H1 (cell line): Measurements from ENCODE around the gene MRPS14. TPM values are rescaled to one million over a fixed set of nuclear protein-coding genes. Genes with fewer than 3 reads are reported as not detected.
A peak's percentile ranks its signal among the peaks of the same experiment; 100 is the strongest.

Experiments
- BACH1 ChIP-seq: IDR thresholded peaks from 2 replicates; pipeline ENCODE4 v1.6.1; 2012; ENCODE audit warnings: low read length, improper control_type of control experiment
- CBX5 ChIP-seq: fragments of 300-800, 300-1000 bp; sonication (generic); IDR thresholded peaks from 2 replicates; pipeline ENCODE4 v1.7.1; 2016; ENCODE audit warnings: antibody characterized with exemption, low read length, low read depth
- CHD7 ChIP-seq: fragments of 300-600 bp; sonication (generic); IDR thresholded peaks from 2 replicates; pipeline ENCODE4 v1.7.1; 2012; ENCODE audit warnings: low read length, moderate library complexity, mild to moderate bottlenecking, inconsistent platforms; ENCODE audit not compliant: insufficient replicate concordance
- PHF8 ChIP-seq: fragments of 200-600 bp; sonication (generic); conservative IDR thresholded peaks from 2 replicates; pipeline ENCODE4 v1.7.1; 2012; ENCODE audit warnings: low read depth, mild to moderate bottlenecking, inconsistent platforms, low read length, moderate library complexity
- POU5F1 ChIP-seq: IDR thresholded peaks from 2 replicates; pipeline ENCODE4 v1.6.1; 2011; ENCODE audit warnings: low read depth, mild to moderate bottlenecking, low read length, moderate library complexity
- SAP30 ChIP-seq: fragments of 300-600 bp; sonication (generic); IDR thresholded peaks from 2 replicates; pipeline ENCODE4 v1.7.1; 2012; ENCODE audit warnings: low read length, moderate library complexity, mild to moderate bottlenecking, inconsistent platforms; ENCODE audit not compliant: insufficient read depth, insufficient replicate concordance
- SIN3A ChIP-seq, 2 experiments: IDR thresholded peaks in 1 of 2; conservative IDR thresholded peaks in 1 of 2; 2 replicates each; pipeline ENCODE4 v1.6.1; 2011 to 2012; ENCODE audit warnings: low read length in 2 of 2, improper control_type of control experiment in 1 of 2, low read depth in 1 of 2, mild to moderate bottlenecking in 1 of 2
- TAF7 ChIP-seq: optimal IDR thresholded peaks from 2 replicates; pipeline ENCODE3; 2011; ENCODE audit warnings: low read depth, mild to moderate bottlenecking, inconsistent platforms, low read length, moderate library complexity, borderline replicate concordance
- ZNF274 ChIP-seq: IDR thresholded peaks from 2 replicates; pipeline ENCODE4 v1.7.0; 2012; ENCODE audit warnings: low read length, borderline replicate concordance; ENCODE audit errors: extremely low read depth
- polyA plus RNA-seq, 7 experiments: library from polyadenylated mRNA; depleted of rRNA in 3 of 7; stranded (reverse) in 5 of 7; unstranded in 2 of 7; fragments of >200 nt in 5 of 7; fragments of 200-250 nt in 2 of 7; gene quantifications; 1 replicate in 5 of 7; 2 replicates in 1 of 7; 4 replicates in 1 of 7; pipeline versions ENCODE4 v1.2.1 to v1.2.3, GENCODE V29; 2011 to 2013; ENCODE audit warnings: missing spikeins in 2 of 7, mixed read lengths in 2 of 7
- total RNA-seq: library from RNA; stranded (reverse); fragmentation: NEBNext Ultra II Directional; extraction: Animal tissue kit (Norgen Biotek cat#: 25700); gene quantifications from 2 replicates; pipeline ENCODE4 v1.2.1, GENCODE V29; 2021

Gene MRPS14
- total and polyA plus RNA-seq, 2 of the 8 experiments (the other 6 are each of a cell fraction or from before 2014, with no cell fraction given) = 27.5 to 38.7 TPM

DNA sequence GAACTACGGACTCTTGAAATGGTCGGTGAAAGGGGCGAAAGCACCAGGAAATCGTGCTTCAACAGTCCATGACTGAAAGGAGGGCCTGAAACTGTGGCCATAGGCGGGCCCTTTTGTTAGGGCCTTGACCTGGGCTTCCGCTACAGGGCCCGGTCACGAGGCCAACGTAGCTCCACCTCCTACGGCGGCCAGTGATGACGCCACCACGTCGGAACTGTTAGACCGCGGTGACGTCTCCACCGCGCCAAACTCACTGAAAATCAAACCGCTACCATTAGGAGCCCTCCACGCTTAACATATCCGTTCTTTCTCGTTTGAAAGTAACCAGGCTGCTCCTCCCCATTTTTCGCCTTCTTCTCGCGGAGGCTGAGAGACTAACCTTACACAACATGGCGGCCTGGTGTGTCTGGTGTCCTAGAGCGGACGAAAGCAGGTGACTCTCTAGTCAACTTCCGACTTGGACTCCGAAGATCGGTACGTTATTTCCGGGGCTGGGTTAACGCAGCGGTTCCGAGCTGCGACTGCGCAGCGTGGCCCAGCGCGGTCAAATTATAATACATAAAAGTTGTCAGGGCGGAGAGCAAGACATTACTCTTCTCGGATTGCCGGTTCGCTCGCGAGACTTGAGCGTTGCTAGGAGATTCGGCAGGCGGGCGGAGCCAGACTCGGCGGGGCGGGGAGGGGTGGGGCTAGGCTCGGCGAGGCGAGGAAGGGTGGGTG, 23.8 kb downstream of the MRPS14 start (continued):
- no peak for TF ChIP-seq CHD7
- TF ChIP-seq TAF7 = peak; percentile 51
- no peak for TF ChIP-seq POU5F1
- TF ChIP-seq BACH1 = no peak
- peak; percentile 12 to 88; a peak in 2 of 4 replicates for TF ChIP-seq SIN3A (conservative IDR thresholded peaks at IDR 0.05 in 1 of 2, IDR thresholded peaks at IDR 0.05 in 1 of 2; ENCODE audit: low read depth in 1 of 2, low read length in 2 of 2)
- no peak for TF ChIP-seq ZNF274
- TF ChIP-seq SAP30 = no peak
- TF ChIP-seq PHF8 = peak; percentile 98
- TF ChIP-seq CBX5 = no peak
